GM18498 (cell line): ENCODE results near the gene OSBPL9.
"Not testable (repeated sequence)": the region's sequence is repeated elsewhere in the genome, so short reads cannot be mapped to it uniquely, and the experiment has no call there.

Source experiments
- ATAC-seq: cut with Tn5 transposase; IDR thresholded peaks from one replicate; pipeline ENCODE4 v1.9.1; 2021; ENCODE audit warnings: mild to moderate bottlenecking, moderate library complexity; ENCODE audit not compliant: unreplicated experiment

Gene OSBPL9

DNA sequence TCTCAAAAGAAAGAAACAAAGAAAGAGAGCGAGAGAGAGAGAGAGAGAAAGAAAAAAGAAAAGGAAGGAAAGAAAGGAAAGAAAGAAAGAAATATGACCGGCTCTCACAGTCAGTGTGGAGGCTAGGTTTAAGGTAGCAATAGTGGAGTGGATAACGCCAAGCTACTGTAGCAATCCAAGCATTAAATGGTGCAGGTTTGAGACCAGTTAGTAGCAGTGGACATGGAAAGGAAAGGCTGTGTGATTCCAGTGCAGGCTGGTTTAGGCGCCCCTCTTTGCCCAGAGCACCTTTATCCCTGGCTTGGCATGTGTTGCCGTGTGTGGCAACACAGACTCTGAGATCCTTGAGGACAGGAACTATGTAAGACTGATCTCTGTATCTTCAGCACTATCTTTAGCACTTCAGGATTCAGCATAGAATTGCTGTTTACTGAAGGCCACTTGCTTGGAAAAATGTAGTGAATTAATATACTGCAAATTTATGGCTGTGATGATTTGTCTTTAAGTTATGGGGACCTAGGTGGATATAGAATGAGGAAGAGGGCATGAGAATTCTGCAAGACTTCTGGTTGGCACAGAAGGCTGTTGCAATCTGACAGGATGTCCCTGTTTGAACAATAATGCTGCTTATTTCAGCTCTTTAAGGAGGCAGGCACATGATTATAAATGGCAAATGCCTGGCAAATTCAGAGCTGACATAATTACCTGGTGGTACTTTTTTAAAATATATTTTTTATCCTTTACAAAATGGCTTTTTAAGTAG, 10.8 kb upstream of the OSBPL9 start:
- ATAC-seq, result no peak

DNA sequence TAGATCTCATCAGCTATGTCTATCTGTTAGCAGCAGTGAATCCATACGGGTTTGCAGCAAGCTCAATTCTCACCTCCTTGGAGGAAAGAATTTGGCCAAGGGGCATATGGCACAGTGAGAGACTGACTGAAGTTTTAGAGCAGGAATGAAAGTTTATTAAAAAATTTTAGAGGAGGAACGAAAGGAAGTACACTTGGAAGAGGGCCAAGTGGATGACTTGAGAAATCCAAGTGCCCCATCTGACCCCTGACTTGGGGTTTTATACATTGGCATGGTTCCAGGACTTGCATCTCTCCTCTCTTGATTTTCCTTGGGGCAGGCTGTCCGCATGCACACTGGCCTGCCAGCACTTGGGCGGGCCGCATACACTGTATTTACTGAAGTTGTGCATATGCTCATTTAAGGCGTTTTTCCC, 9.2 kb upstream of the OSBPL9 start:
- no peak for ATAC-seq

DNA sequence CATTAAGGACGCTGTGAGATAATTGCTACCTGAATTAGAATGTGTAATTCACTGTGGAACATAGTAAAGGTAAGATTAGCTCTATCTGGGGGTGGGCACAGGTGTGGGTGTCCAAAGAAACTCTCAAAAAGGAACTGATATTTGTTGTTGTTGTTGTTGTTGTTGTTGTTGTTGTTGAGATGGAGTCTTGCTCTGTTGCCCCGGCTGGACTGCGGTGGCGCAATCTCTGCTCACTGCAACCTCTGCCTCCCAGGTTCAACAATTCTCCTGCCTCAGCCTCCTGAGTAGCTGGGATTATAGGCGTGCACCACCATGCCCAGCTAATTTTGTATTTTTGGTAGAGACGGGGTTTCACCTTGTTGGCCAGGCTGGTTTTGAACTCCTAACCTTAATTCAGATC, 6.8 kb upstream of the OSBPL9 start:
- not testable (repeated sequence) for ATAC-seq

DNA sequence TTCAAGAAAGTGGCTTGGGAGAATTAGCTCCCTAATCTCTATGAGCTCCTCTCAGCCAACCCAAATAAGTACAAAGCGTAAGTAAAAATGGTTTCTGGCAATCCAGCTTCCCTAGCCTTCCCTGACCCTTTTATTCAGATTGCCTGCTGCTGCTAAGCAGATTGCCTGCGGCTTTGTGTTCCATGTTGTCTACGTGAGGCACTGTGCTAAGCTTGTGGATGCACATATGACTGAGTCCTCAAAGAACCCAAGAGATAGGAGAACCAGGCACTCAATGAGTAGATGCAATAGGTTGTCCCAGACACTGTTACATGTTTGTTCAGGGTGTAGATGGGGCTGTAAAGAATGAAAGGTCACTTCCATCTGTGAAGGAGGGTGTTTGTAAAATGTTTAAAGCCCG, 6.3 kb upstream of the OSBPL9 start:
- ATAC-seq, result no peak

DNA sequence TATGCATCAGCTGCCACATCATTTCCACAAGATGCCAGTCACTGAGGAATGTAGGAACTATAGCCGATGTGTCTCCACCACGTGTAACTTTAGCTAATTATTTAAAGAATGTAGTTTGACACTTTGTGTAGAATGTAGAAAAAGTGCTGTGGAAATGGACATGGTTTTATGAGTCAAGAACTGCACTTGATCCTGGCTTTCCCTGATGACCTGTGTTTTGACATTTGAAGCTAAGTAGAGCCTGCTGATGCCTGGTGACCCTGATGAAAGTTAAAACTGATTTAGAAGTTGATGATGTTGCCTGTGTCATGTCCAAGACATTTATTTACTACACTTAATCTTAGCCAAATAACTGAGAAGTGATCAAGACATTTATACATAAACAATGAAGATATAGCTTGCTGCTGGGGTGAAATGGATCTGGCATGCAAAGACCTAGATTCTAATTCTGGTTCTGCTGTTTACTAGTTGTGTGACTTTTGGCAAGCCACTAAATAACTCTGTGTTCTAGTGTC, 4.4 kb upstream of the OSBPL9 start:
- no peak for ATAC-seq

DNA sequence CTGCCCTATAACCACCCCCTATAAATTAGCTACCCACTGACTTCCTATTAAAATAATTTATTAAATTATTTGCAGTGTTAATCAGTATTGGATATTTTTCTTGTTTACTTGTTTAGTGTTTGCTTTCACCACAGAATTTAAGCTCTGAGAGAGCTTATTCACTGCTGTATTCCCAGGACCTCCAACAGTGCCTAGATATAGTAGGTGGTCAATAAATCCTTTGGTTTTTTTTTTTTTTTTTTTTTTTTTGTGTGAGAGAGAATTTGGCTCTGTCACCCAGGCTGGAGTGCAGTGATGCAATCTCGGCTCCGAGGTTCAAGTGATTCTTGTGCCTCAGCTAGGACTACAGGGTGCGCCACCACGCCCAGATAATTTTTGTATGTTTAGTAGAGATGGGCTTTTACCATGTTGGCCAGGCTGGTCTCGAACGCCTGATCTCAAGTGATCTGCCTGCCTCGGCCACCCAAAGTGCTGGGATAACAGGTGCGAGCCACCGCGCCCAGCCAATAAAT, 1.1 kb upstream of the OSBPL9 start:
- ATAC-seq, result no peak

DNA sequence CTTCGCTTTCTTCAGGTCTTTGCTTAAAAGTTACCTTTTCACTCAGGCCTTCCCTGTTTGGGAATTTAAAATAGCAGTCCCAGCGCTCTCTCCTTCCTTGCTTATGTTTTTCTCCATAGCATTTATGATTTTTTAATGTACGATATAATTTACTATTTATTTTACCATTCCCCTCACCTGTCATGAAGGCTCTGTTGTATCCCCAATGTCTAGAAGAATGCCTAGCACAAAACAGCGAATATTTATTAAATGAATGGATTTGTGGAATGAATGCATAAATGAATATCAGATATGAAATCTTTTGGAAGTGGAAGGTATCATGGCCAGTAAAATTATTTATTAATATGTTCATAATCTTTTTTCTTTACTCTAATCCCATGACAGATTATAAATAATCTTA, 402 bp upstream of the OSBPL9 start:
- no peak for ATAC-seq

DNA sequence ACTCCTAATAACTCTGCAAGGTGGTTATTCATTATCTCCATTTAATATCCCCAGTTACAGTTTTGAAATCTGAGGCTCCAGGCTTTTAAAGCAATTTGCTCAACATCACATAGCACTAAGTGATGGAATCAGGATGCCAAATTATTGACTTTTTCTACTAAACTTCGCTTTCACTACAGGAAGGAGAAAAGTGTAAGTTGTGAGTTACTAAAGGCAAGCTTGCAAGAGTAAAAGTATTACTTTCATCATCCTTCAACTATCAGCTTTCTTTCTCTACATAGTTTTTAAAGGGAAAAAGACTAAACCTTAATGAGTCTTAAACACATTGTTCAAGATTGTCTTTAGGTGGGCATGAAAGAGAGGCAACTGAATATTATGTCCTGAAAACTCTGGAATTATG, 1.8 kb downstream of the OSBPL9 start:
- no peak for ATAC-seq

DNA sequence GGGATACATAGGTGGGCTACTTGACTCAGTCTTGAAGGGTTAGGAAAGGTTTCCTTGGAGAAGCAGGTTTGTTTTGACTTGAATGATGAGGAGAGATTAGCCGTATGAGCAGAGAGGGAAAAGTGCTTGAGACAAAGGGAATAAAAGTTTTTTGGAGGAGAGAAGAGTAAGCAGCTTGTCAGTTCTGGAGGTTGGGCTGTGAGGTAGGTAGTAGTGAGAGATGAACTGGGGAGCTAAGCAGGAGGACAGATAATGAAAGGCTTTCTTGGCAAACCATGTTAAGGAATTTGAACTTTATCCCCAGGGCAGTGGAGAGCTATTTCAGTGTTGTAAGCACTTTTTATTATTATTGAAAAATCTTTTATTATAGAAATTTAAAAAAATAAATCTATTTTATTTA, 3.6 kb downstream of the OSBPL9 start:
- no peak for ATAC-seq

DNA sequence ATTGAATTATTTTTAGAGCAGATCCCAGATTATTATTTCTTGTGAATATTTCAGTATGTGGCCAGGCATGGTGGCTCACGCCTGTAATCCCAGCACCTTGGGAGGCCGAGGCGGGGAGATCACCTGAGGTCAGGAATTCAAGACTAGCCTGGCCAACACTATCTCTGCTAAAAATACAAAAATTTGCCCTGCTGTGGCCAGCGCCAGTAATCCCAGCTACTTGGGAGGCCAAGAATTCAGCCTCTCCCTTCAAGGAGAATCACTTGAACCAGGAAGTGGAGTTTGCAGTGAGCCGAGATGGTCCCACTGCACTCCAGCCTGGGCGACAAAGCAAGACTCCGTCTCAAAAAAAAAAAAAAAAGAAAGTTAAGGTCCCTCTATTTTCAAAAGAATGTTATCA, 4.3 kb downstream of the OSBPL9 start:
- ATAC-seq, result no peak

DNA sequence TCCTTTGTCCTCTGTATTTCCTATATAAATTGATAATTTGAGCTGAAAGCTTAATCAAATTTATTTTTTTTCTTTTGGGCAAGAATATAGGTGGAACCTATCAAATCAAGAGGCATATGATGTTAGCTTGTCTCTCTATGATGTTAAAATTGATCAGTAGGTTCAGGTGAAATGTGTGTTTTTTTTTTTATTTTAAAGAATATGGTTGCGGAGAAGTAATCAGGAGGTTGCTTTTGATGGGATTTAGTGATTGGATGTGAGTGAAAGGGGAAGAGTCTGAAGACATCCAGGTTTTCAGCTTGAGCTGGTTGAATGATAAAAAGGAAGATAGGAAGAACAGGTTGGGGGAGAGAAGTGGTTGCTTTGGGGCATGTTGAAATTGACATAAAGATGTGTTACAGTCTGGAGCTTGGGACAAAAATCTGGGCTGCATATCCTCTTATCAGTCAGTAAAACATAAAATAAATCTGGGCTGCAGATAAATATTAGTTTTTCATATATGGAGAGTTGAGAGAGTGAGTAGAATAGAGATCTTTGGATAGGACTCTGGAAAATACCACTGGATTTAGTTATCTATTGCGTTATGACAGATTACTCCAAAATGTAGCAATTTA, 5.1 kb downstream of the OSBPL9 start:
- ATAC-seq, result no peak

DNA sequence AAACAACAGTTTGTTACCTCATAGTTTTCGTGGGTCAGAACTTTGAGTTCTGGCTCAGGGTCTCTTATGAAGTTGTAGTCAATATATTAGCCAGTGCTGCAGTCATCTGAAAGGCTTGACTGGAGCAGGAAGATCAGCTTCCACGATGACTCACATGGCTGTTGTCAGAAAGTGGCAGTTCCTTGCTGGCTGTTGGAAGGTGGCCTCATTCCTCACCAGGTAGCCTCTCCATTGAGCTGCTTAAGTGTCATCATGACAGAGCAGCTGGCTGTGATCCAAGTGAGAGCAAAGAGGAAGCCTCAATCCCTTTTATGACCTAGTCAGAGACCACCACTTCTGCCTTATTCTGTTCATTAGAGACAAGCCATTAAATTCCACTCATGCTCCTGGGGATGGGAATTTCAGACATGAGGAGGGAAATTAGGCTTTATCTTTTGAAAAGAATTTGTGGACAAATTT, 5.6 kb downstream of the OSBPL9 start:
- ATAC-seq, result no peak

DNA sequence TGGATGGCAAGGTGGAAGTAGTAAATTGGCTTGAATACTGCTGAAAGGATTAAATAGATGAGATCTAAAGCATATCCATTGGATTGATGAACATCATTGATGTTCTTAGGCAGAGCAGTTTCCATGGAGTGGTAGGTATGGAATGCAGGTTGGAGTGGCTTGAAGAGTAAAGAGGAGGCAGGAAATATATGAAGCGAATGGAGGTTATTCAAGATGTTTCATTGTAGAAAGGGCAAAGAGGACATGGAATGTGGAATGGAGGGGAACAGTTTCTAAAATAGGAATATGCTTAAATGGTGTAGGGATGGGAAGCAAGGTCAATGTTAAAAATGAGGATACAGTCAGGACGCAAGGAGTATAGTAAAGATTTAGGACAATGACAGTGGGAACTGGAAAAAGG, 6.1 kb downstream of the OSBPL9 start:
- ATAC-seq, result no peak

DNA sequence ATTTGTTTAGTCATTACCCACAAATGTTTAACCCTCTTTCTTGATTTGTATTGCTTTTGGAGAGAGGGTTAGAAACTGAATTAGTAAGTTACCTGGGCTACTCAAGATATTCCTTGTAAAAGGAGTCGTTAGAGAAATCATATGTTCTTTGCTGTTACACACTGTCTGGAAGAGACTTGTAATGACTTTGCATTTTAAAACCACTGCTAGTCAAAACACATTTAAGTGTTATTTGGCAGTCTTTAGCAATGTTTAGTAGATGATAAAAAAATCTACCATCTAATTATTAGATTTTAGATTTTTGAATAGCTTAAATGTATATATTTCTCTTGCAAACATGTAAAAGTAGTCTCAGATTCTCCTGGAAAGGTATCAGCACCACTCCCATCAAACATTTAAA, 6.6 kb downstream of the OSBPL9 start:
- no peak for ATAC-seq

DNA sequence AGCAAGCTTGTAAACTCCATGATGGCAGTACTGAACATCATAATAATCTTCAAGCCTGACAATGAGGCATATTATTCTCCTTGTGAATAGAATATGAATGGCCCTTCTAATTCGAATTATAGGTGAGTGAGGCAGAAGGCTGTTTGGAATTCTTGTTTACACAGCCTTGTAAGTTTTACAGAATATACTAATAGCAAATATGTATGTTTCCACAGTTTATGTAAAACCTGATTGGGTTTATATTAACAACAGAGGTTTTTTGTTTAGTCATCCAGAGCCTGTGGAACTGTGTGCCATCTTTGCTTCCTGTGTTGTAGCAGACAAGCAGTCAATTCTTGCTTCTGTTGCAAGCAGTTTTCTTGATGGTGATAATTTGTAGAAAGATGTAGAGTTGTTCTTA, 8.0 kb downstream of the OSBPL9 start:
- no peak for ATAC-seq

DNA sequence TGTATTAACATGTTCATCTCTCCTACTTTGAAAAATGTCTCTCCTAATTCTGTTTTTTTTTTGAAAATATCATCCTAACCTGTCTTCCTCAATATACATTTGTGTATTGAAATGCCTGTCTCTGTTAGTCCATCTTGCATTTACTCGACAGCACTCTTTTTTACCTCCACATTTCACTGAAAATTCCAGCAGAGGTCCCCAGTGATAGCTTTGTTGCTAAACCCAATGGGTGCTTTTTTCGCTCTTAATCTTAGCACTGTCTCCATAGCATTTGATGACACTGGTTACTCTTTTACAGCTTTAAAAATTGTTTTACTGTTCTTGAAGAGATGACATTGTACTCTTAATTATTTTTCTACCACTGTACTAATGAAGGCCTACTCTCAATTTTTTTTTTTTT, 10.8 kb downstream of the OSBPL9 start:
- ATAC-seq, result no peak

DNA sequence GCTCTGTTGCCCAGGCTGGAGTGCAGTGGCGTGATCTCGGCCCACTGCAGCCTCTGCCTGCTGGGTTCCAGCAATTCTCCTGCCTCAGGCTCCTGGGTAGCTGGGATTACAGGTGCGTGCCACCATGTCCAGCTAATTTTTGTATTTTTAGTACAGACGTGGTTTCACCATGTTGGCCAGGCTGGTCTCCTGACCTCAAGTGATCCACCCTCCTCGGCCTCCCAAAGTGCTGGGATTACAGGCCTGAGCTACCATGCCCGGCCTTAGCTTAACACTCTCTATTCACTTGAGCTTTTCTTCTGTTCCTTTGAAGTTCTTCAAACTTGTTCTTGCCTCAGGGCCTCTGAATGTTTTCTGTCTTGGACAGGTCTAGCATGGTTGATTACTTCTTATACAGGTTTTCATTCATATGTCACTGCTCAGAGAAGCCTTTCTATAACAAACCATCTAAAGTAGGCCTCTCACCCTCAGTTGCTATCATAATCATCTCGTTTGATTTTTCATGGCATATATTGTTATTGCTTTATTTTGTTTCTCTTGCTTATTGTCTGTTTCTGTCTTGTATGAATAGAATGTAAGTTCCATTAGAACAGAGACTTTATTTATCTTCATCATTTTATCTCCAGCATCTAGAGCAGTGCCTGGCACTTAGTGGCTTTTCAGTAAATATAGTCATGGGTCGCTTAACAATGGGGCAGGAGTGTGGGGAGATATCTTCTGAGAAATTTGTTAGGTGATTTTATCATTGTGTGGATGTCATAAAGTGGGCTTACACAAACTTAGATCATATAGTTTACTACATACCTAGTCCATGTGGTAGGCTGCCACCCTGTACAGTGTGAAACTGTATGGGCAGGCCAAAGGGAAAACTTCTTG, 12.1 kb downstream of the OSBPL9 start:
- ATAC-seq, result no peak

DNA sequence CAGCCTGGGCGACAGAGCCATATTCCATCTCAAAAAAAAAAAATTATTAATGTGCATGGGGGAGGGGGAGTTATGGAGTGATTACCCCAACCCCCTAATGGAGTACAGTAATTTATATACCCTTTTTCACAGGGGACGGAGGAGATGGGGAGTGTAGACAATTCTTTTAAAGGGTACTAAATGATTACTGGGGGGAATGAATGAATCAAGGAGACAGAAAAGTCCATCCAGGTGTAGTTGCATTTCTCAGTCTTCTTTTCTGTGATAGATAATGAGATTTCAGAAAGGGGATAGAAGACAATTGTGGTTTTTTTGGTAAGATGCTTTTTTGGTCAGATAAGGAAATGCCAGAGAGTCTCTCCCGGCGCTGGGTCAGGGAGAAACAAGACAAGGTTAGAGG, 13.0 kb downstream of the OSBPL9 start:
- ATAC-seq, result no peak

DNA sequence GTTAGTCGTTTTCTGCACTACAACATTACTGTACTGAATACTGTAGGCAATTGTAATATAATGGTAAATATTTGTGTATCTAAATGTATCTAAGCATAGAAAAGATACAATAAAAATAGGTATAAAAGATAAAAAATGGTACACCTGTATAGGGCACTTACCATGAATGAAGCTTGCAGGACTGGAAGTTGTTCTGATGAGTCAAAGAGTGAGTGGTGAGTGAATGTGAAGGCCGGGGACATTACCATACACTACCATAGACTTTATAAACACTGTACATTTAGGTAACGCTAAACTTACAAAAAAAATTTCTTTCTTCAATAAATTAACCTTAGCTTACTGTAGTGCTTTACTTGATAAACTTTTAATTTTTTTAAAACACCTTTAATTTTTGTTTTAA, 13.5 kb downstream of the OSBPL9 start:
- no peak for ATAC-seq

DNA sequence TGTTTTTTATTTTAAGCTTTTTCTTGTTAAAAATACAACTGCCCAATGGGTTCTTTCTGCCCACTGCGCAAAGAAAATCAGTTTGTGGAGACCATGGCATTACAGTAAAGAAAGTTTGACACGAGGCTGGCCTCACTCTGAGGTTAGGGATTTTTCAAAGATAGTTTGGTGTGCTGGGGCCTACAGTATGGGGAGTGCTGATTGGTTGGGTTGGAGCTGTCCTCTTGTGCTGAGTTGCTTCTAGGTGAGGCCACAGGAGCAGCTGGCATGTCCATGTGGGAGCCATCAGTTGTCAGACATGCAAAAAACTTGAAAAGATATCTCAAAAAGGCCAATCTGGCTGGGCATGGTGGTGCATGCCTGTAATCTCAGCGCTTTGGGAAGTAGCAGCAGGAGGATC, 14.0 kb downstream of the OSBPL9 start:
- no peak for ATAC-seq

DNA sequence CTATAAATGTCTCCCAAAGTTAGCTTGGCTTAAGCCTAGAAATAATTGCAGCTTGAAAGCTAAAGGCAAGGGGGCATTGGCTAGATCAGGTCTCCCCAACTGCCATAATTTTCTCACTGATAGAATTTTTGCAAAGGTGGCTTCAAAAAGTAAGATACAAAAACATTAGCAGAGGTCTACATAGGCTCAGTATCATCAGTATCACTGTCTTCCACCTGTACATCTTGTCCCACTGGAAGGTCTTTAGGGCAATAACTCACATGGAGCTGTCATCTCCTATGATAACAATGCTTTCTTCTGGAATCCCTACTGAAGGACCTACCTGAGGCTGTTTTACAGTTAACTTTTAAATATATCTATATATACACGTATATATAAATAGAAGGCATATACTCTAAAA, 14.9 kb downstream of the OSBPL9 start:
- no peak for ATAC-seq
